ENCODE data around the gene NOL4L. TPM values are rescaled to one million over a fixed set of nuclear protein-coding genes. Genes with fewer than 3 reads are reported as not detected.

NOL4L gene
- 13.0 and 18.0 TPM in 2 replicates for total RNA-seq

GRCh38 chr20:32585011-32585585 lies at the start of gene NOL4L:
NOL4L (minus strand) TSS chr20:32585333; CDS start chr20:32584890, 443 bp downstream.
- peaks cover 3% of the 10 kb centered on the region for H3K36me3 Mint-ChIP-seq (ENCODE audit: low read depth)
- peak within 1 kb of the TSS; percentile 77 for H3K27ac Mint-ChIP-seq
- H3K4me3 Mint-ChIP-seq: peak within 1 kb of the TSS; percentile 81
- intact Hi-C loops (cut with micrococcal nuclease): loop anchor here (2.0 to 5.0 kb wide), 2 partner anchors 50 to 67 kb away; no protein-coding TSS in a partner anchor
- H3K27me3 Mint-ChIP-seq: peaks cover 25% of the 10 kb centered on the region
- DNase-seq: peak; percentile 79
- H3K9me3 Mint-ChIP-seq: no peaks in the 10 kb centered on the region
- peaks cover 34% of the 10 kb centered on the region for H3K4me1 Mint-ChIP-seq

- H3K4me3 Mint-ChIP-seq: no peak overlapping the region
- no peaks in the 10 kb centered on the region for H3K9me3 Mint-ChIP-seq
- no peak for DNase-seq
- no peaks in the 10 kb centered on the region for H3K36me3 Mint-ChIP-seq (ENCODE audit: low read depth)
- H3K27me3 Mint-ChIP-seq: peaks cover 3% of the 10 kb centered on the region
- no peak overlapping the region for H3K27ac Mint-ChIP-seq
- no peaks in the 10 kb centered on the region for H3K4me1 Mint-ChIP-seq
- intact Hi-C loops (cut with micrococcal nuclease): no loop called here
Measured at GRCh38 chr20:32634041-32634805, 49.1 kb upstream of the NOL4L start.

- Mint-ChIP-seq H3K9me3 (no peaks in the 10 kb centered on the region), H3K4me3 (no peak overlapping the region), H3K27ac (no peak overlapping the region), H3K4me1 (no peaks in the 10 kb centered on the region), H3K36me3 (ENCODE audit: low read depth) (no peaks in the 10 kb centered on the region), H3K27me3 (peaks cover 1% of the 10 kb centered on the region)
- DNase-seq: no peak
- intact Hi-C loops (cut with micrococcal nuclease): no loop called here
Measured at GRCh38 chr20:32632461-32633354, 47.6 kb upstream of the NOL4L start.

GRCh38 chr20:32631933-32632460 lies 46.9 kb upstream of the NOL4L start:
- intact Hi-C loops (cut with micrococcal nuclease): no loop called here
- no peaks in the 10 kb centered on the region for H3K9me3 Mint-ChIP-seq
- H3K36me3 Mint-ChIP-seq (ENCODE audit: low read depth): no peaks in the 10 kb centered on the region
- no peaks in the 10 kb centered on the region for H3K4me1 Mint-ChIP-seq
- no peak overlapping the region for H3K4me3 Mint-ChIP-seq
- no peak overlapping the region for H3K27ac Mint-ChIP-seq
- peaks cover 1% of the 10 kb centered on the region for H3K27me3 Mint-ChIP-seq
- no peak for DNase-seq

GRCh38 chr20:32629813-32630212 lies 44.7 kb upstream of the NOL4L start:
- Mint-ChIP-seq H3K36me3 (ENCODE audit: low read depth) (no peaks in the 10 kb centered on the region), H3K4me1 (no peaks in the 10 kb centered on the region), H3K9me3 (no peaks in the 10 kb centered on the region), H3K4me3 (no peak overlapping the region), H3K27ac (no peak overlapping the region), H3K27me3 (peaks cover 5% of the 10 kb centered on the region)
- intact Hi-C loops (cut with micrococcal nuclease): no loop called here
- DNase-seq: no peak

- Mint-ChIP-seq H3K9me3 (no peaks in the 10 kb centered on the region), H3K4me3 (no peak overlapping the region), H3K27ac (no peak overlapping the region), H3K36me3 (ENCODE audit: low read depth) (no peaks in the 10 kb centered on the region), H3K27me3 (peaks cover 5% of the 10 kb centered on the region), H3K4me1 (no peaks in the 10 kb centered on the region)
- no peak for DNase-seq
- intact Hi-C loops (cut with micrococcal nuclease): no loop called here
Measured at GRCh38 chr20:32628960-32629530, 43.9 kb upstream of the NOL4L start.

- H3K36me3 Mint-ChIP-seq (ENCODE audit: low read depth): no peaks in the 10 kb centered on the region
- DNase-seq: no peak
Measured at GRCh38 chr20:32626859-32627636, 41.9 kb upstream of the NOL4L start.

GRCh38 chr20:32626407-32626806 lies 41.3 kb upstream of the NOL4L start:
- Mint-ChIP-seq H3K4me1 (no peaks in the 10 kb centered on the region), H3K36me3 (ENCODE audit: low read depth) (no peaks in the 10 kb centered on the region), H3K4me3 (no peak overlapping the region), H3K27ac (no peak overlapping the region), H3K27me3 (peaks cover 5% of the 10 kb centered on the region), H3K9me3 (no peaks in the 10 kb centered on the region)
- no peak for DNase-seq
- intact Hi-C loops (cut with micrococcal nuclease): no loop called here

More at GRCh38 chr20:32626859-32627636, 41.9 kb upstream of the NOL4L start:
- Mint-ChIP-seq H3K27ac (no peak overlapping the region), H3K27me3 (peaks cover 3% of the 10 kb centered on the region), H3K9me3 (no peaks in the 10 kb centered on the region), H3K4me1 (no peaks in the 10 kb centered on the region), H3K4me3 (no peak overlapping the region)
- intact Hi-C loops (cut with micrococcal nuclease): no loop called here

- Mint-ChIP-seq H3K4me3 (no peak overlapping the region), H3K27me3 (peaks cover 5% of the 10 kb centered on the region), H3K9me3 (no peaks in the 10 kb centered on the region), H3K27ac (no peak overlapping the region), H3K4me1 (no peaks in the 10 kb centered on the region), H3K36me3 (ENCODE audit: low read depth) (no peaks in the 10 kb centered on the region)
- intact Hi-C loops (cut with micrococcal nuclease): no loop called here
- DNase-seq: no peak
Measured at GRCh38 chr20:32625996-32626395, 40.9 kb upstream of the NOL4L start.

GRCh38 chr20:32624687-32625345 lies 39.7 kb upstream of the NOL4L start:
- Mint-ChIP-seq H3K9me3 (no peaks in the 10 kb centered on the region), H3K27me3 (peaks cover 5% of the 10 kb centered on the region), H3K27ac (no peak overlapping the region), H3K36me3 (ENCODE audit: low read depth) (no peaks in the 10 kb centered on the region), H3K4me3 (no peak overlapping the region), H3K4me1 (no peaks in the 10 kb centered on the region)
- intact Hi-C loops (cut with micrococcal nuclease): no loop called here
- DNase-seq: no peak

- H3K9me3 Mint-ChIP-seq: no peaks in the 10 kb centered on the region
Measured at GRCh38 chr20:32623667-32624157, 38.6 kb upstream of the NOL4L start.

GRCh38 chr20:32622585-32623468 lies 37.7 kb upstream of the NOL4L start:
- no peak for DNase-seq
- H3K9me3 Mint-ChIP-seq: no peaks in the 10 kb centered on the region
- intact Hi-C loops (cut with micrococcal nuclease): no loop called here
- H3K27ac Mint-ChIP-seq: no peak overlapping the region
- peaks cover 10% of the 10 kb centered on the region for H3K27me3 Mint-ChIP-seq
- no peaks in the 10 kb centered on the region for H3K36me3 Mint-ChIP-seq (ENCODE audit: low read depth)
- H3K4me3 Mint-ChIP-seq: no peak overlapping the region
- no peaks in the 10 kb centered on the region for H3K4me1 Mint-ChIP-seq

More at GRCh38 chr20:32623667-32624157, 38.6 kb upstream of the NOL4L start:
- intact Hi-C loops (cut with micrococcal nuclease): no loop called here
- H3K27me3 Mint-ChIP-seq: peaks cover 10% of the 10 kb centered on the region
- H3K4me1 Mint-ChIP-seq: no peaks in the 10 kb centered on the region
- H3K36me3 Mint-ChIP-seq (ENCODE audit: low read depth): no peaks in the 10 kb centered on the region
- DNase-seq: no peak
- no peak overlapping the region for H3K4me3 Mint-ChIP-seq
- H3K27ac Mint-ChIP-seq: no peak overlapping the region

All from activated CD4-positive, alpha-beta T cell treated with anti-CD3 and anti-CD28 coated beads, Interleukin-2, amount 10 ng/mL, durations not matched to agents 24 days and 14 days (primary cell).